GM10266 (cell line): ENCODE data around the gene RNASE4.
"Not testable (repeated sequence)": the region's sequence is repeated elsewhere in the genome, so short reads cannot be mapped to it uniquely, and the experiment has no call there.

ENCODE experiments used
- DNase-seq: peaks from one replicate; pipeline ENCODE4 v3.0.0; 2012; ENCODE audit errors: extremely low spot score
- TF ChIP-seq, protein P1 (sequence below): IDR thresholded peaks from 2 replicates; pipeline ENCODE4 v1.5.1; 2012; ENCODE audit warnings: mild to moderate bottlenecking, low read depth; ENCODE audit not compliant: control insufficient read depth, insufficient read depth; ENCODE audit errors: missing control alignments

The RNASE4 gene

DNA sequence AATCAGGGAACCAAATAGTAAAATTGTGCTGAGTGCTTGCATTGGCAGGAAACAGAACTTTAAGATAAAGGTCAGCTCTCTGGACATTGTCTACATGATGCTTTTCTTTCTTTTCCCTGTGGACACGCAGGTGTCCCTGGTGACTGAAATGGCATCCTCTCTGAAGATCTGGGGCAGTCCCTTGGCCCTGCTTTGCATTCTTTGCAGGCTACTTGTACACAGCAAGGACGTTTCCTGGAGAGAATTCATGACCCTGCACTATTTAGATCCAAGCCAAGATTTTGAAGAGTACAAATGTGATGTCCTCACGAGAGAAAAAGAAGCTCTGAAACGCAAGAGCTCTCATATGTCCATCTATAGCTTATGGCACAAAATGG lies 50.1 kb downstream of the RNASE4 start:
- TF ChIP-seq, protein P1, sequence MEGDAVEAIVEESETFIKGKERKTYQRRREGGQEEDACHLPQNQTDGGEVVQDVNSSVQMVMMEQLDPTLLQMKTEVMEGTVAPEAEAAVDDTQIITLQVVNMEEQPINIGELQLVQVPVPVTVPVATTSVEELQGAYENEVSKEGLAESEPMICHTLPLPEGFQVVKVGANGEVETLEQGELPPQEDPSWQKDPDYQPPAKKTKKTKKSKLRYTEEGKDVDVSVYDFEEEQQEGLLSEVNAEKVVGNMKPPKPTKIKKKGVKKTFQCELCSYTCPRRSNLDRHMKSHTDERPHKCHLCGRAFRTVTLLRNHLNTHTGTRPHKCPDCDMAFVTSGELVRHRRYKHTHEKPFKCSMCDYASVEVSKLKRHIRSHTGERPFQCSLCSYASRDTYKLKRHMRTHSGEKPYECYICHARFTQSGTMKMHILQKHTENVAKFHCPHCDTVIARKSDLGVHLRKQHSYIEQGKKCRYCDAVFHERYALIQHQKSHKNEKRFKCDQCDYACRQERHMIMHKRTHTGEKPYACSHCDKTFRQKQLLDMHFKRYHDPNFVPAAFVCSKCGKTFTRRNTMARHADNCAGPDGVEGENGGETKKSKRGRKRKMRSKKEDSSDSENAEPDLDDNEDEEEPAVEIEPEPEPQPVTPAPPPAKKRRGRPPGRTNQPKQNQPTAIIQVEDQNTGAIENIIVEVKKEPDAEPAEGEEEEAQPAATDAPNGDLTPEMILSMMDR: no peak
- no peak for DNase-seq

DNA sequence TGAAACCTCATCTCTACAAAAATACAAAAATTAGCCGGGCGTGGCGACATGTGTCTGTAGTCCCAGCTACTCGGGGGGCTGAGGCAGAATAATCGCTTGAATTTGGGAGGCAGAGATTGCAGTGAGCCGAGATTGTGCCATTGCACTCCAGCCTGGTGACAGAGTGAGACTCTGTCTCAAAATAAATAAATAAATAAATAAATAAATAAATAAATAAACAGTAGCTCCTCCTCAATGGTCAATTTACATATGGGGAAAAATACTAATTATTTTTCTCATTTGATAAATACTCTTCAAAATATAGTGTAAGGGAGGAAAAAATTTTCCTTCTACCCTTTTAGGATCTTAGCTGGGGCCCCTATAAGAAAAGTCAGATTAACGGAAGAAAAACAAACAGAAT lies 53.9 kb downstream of the RNASE4 start:
- DNase-seq: not testable (repeated sequence)

DNA sequence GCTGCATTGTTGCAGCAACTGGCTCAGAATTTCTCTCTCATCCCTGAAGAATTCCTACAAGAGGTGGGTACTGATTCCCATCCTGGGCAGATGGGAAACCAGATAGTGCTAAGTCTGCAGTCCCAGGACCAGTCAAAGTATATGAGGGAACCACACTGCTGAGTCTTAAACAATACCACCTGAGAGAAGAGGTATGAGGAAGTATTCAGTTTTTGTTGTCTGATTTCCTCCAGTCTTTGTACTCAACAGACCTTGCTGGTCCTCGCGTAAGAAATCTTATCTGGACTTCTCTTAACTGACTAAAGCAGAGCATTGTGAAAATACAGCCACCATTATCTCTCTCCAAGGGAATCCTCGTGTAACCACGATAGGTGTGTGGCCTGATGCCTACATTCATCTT lies 57.8 kb downstream of the RNASE4 start:
- DNase-seq: no peak
- TF ChIP-seq, protein P1: no peak

DNA sequence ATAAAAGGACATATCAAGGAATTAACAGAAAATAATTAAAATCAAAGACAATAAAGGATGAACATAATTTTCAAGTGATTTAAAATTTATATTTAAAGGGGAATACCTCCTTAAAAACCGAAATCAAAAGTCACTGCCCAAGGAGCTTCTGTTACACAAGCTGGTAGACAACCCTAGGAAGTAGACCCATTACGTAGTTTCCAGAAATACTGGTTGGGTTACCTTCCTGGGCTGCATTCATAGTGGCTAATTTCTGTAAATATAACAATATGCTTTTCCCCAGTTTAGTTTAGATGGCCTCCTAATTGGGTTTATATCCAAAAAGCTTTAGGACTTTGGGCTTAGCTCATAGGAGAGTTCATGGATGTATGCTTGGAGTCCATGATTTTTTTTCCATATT lies 59.2 kb downstream of the RNASE4 start:
- TF ChIP-seq, protein P1: no peak

DNA sequence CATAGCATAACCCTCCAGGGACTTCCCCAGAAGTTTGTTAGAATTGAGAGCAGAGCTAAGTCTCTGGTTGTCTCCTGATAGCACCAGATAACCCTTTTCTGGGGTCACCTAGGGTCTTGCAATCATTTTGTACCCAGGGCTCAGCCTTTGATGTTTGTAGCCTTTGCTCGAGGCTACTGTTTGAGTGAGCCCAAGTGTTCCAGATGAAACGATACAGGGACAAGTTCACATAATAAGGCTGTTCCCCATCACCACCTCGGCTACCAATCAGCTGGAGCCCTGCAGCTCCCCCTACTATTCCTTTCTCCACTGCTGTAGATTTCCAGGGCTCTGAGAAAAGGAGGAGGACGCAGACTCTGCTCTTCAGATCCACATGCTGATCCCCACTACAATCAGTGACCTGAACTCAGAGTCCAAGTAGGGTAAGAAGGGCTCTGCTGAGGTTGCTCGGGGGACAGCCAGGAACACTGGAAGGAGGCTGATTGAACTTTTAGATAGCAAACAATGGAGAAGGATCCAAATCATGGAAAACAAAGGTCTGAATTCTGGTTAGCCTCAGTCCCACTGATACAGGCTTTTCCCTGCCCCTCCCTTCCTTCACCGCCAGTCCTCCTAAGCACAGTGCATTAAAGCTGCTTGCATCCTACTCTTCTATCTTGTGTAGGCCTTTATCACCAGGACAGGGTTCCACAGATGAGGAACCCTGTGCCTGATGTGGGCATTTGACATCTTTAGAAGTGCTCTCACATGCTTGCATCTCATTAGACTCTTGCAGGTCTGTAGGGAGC lies 61.4 kb downstream of the RNASE4 start, which contains the start of gene EDDM3A:
TSS of gene EDDM3A (plus strand) at position 317 of the 788 bp plus-strand sequence. CDS start 1,694 bp downstream, outside the sequence.
- TF ChIP-seq, protein P1: no peak
- no peak for DNase-seq

More for the DNA sequence above, 59.2 kb downstream of the RNASE4 start:
- DNase-seq: no peak

DNA sequence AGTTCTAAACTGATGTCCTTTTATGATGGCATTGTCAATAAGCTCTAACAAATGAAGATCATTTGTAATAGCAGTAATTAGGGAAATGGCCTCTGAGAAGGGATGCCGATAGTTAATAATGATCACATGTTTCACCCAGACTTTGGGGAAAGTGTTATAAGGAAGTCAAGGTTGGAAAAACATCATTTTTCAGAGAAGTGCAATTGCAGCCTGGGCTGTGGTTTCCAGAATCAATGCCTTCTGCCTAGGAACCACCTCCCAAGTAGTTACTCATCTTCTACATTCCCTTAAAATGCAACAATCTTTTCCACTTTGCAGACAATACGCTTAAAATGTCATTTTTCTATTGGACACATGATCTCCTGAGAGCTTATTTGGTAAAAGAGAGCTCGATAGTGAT lies 62.2 kb downstream of the RNASE4 start:
- TF ChIP-seq, protein P1: no peak
- no peak for DNase-seq

DNA sequence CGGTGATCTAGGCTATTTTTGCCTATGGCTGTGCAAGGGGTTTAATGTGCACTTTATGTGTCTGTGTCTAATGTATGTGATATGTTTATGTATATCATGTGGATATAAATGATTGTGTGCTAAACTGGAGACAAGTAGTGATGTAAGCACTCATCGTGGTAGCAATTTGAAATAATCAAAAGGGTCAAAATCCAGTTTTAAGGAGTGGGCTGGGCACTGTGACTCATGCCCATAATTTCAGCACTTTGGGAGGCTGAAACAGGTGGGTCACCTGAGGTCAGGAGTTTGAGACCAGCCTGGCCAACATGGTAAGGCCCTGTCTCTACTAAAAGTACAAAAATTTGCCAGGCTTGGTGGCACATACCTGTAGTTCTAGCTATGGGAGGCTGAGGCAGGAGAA lies 64.1 kb downstream of the RNASE4 start:
- no peak for DNase-seq
- TF ChIP-seq, protein P1: no peak
